Colon (tissue), 2 donors: Measurements from ENCODE around the gene LRRIQ3.

Experiments used
- FAIRE-seq: peaks from 2 replicates; lab custom pipeline; 2012; peaks lifted over from hg19 to GRCh38; lab: Jason Lieb, UNC
- donor health status: control.
- donor health status: control.

LRRIQ3 gene

GRCh38 chr1:74107394-74107793 is 90.6 kb downstream of the LRRIQ3 start:
- FAIRE-seq, result peak; percentile 83

GRCh38 chr1:74091371-74091770 is 106.6 kb downstream of the LRRIQ3 start:
- no peak for FAIRE-seq

GRCh38 chr1:74083128-74083527 is 114.8 kb downstream of the LRRIQ3 start:
- FAIRE-seq, result no peak

- FAIRE-seq, result no peak
Measured at GRCh38 chr1:74065081-74065480, 132.9 kb downstream of the LRRIQ3 start.

GRCh38 chr1:74057719-74058118 is 140.3 kb downstream of the LRRIQ3 start:
- FAIRE-seq, result no peak

GRCh38 chr1:74053407-74053806 is 144.6 kb downstream of the LRRIQ3 start:
- no peak for FAIRE-seq

- no peak for FAIRE-seq
Measured at GRCh38 chr1:74050386-74050785, 147.6 kb downstream of the LRRIQ3 start.

- no peak for FAIRE-seq
Measured at GRCh38 chr1:74038042-74038441, 159.9 kb downstream of the LRRIQ3 start.

GRCh38 chr1:74012583-74012982 is 185.4 kb downstream of the LRRIQ3 start:
- no peak for FAIRE-seq

GRCh38 chr1:74011736-74012135 is 186.2 kb downstream of the LRRIQ3 start:
- FAIRE-seq, result no peak

- no peak for FAIRE-seq
Measured at GRCh38 chr1:74010206-74010605, 187.8 kb downstream of the LRRIQ3 start.

GRCh38 chr1:74005533-74005932 is 192.4 kb downstream of the LRRIQ3 start:
- FAIRE-seq, result no peak

- no peak for FAIRE-seq
Measured at GRCh38 chr1:74003806-74004205, 194.2 kb downstream of the LRRIQ3 start.

GRCh38 chr1:73998348-73998959 is 199.5 kb downstream of the LRRIQ3 start:
- FAIRE-seq, result no peak

GRCh38 chr1:73980324-73981040 is 217.5 kb downstream of the LRRIQ3 start:
- FAIRE-seq, result no peak

GRCh38 chr1:73979684-73980083 is 218.3 kb downstream of the LRRIQ3 start:
- FAIRE-seq, result no peak

- FAIRE-seq, result no peak
Measured at GRCh38 chr1:73978964-73979363, 219.0 kb downstream of the LRRIQ3 start.
